Astrocyte of the cerebellum (primary cell): ENCODE results near the gene TSPAN2.

Experiments used
- DNase-seq: peaks from one replicate; pipeline ENCODE4 v3.0.0-alpha.2; 2011; ENCODE audit warnings: low read depth
- H3K4me3 ChIP-seq: 2 replicates; pipeline ENCODE4 v1.5.1; 2011; ENCODE audit warnings: mild to moderate bottlenecking, low read depth, low read length, moderate library complexity
- in situ Hi-C: cut with HindIII; loops from 2 replicates; pipeline ENCODE4 v1.10.0; 2017; ENCODE audit warnings: low sequenced_read_pairs
- TF ChIP-seq, protein P1 (sequence below): IDR thresholded peaks from 2 replicates; pipeline ENCODE4 v1.5.1; 2012; ENCODE audit warnings: low read length, low read depth, moderate library complexity, mild to moderate bottlenecking; ENCODE audit errors: missing control alignments

The TSPAN2 gene

DNA sequence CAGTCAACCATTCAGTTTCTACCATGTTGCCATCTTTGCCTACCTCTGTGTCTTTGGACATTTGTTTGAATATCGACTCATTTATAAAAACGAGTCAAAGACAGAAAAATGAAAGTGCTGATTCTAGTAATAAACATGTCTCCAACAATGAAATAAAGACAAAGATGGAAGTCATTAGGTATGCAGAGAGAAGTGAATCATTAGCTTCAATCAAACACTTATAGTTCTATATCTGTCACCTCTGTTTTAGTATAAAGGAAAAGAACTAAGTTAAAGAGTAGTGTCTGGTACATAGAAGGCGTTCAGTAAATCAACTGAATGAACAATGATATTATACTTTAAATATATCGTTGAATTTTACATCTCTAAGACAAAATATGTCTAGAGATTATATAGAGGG is 1.7 kb upstream of the TSPAN2 start:
- no peak overlapping the region for H3K4me3 ChIP-seq
- TF ChIP-seq, protein P1, sequence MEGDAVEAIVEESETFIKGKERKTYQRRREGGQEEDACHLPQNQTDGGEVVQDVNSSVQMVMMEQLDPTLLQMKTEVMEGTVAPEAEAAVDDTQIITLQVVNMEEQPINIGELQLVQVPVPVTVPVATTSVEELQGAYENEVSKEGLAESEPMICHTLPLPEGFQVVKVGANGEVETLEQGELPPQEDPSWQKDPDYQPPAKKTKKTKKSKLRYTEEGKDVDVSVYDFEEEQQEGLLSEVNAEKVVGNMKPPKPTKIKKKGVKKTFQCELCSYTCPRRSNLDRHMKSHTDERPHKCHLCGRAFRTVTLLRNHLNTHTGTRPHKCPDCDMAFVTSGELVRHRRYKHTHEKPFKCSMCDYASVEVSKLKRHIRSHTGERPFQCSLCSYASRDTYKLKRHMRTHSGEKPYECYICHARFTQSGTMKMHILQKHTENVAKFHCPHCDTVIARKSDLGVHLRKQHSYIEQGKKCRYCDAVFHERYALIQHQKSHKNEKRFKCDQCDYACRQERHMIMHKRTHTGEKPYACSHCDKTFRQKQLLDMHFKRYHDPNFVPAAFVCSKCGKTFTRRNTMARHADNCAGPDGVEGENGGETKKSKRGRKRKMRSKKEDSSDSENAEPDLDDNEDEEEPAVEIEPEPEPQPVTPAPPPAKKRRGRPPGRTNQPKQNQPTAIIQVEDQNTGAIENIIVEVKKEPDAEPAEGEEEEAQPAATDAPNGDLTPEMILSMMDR, result no peak
- DNase-seq, result no peak
- in situ Hi-C loops, result no loop called here

DNA sequence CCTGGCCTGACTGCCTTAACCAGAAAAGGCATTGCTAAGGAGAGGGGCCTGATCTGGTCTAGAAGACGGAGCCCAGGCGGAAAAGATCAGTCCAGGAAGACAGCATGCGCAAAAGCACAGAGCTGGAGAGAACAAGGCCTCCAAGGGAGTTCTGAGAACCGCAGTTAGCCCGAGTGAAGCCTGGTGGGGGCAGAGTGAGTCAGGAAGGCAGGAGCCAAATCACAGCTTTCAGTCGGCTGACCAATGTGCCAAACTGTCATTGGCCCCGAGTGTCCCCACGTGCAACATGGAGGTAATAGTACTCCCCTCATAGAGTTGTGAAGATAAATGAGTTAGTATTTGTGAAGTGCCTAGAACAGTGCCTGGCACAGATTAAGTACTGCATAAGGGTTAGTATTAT is 1.2 kb upstream of the TSPAN2 start:
- DNase-seq, result no peak
- in situ Hi-C loops, result no loop called here

DNA sequence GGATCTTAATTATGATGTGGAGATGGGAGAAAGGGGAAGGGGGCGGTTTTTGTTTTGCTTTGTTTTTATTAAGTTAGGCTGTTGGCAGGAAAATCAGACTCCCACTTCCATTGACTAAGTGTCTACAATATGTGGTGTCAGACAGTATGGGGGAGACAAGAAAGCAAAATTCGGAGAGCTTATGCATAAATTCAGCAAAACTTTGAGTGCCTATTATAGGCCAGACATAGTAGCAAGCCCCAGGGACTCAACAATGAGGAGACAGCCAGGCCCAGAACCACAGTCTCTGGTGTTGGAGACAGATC is 835 bp upstream of the TSPAN2 start:
- no peak for DNase-seq
- TF ChIP-seq, protein P1, result no peak
- in situ Hi-C loops, result no loop called here
- peak overlapping the region; percentile 56 for H3K4me3 ChIP-seq

More for the DNA sequence above, 1.2 kb upstream of the TSPAN2 start:
- TF ChIP-seq, protein P1, result no peak
- no peak overlapping the region for H3K4me3 ChIP-seq

DNA sequence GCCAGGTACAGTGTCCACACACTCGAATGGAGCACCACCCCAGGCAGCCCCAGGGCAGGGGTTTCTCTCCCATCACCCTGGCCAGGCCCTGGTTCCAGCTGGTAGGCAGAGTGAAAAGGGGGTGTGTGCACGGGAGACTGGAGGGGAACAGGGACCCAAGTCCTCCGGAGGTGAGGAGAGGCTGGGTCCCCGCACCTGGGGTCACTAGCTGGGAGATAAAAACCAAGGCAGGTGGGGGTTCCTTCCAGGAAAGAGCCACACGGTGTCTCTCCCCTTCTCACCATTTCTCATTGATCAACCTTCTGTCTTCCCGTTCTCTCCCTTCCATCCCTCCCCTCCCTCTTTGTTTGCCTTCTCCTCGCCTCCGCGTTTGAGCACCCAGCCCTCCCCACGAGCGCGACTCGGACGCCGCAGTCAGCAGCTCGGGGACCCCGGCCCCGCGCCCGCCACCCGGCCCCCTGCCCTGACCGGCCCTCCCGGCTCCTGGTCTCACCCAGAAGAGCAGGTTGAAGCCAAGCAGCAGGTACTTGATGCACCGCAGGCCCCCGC is 358 bp downstream of the TSPAN2 start:
- in situ Hi-C loops, result no loop called here

DNA sequence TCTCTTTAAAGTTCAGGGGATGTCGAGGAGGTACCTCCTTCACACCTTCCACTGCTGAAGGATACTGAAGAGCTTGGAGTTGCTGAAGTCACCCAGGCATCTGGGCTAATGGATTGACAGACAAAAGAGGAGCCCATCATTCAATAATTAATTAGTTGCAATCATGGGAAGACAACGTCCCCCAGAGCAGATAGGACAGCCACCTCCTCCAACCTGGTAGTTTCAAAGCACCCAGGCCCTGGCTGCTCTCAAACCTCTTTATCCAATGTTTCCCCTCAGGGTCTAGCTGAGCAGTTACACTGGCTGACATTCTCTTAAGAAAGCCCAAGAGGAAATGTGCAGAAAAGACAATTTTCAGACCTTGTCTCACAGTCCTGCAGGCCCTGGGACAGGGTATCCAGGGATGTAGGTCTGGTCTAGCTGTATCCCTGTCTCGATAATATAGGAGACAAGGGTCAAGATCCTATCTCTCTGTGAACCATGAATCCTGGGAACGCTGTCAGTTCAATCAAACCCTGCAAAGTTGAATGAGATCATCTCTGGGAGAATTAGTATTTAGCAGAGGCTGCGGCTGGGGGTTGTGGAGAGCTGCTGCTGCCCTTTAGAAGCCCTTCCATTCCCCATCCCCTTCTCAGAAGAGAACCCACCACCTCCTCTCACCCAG is 1.1 kb downstream of the TSPAN2 start:
- TF ChIP-seq, protein P1, result no peak
- DNase-seq, result no peak
- H3K4me3 ChIP-seq, result peak overlapping the region; percentile 56
- in situ Hi-C loops, result no loop called here

More for the DNA sequence above, 358 bp downstream of the TSPAN2 start:
- DNase-seq, result no peak
- TF ChIP-seq, protein P1, result no peak
- peak overlapping the region; percentile 56 for H3K4me3 ChIP-seq

DNA sequence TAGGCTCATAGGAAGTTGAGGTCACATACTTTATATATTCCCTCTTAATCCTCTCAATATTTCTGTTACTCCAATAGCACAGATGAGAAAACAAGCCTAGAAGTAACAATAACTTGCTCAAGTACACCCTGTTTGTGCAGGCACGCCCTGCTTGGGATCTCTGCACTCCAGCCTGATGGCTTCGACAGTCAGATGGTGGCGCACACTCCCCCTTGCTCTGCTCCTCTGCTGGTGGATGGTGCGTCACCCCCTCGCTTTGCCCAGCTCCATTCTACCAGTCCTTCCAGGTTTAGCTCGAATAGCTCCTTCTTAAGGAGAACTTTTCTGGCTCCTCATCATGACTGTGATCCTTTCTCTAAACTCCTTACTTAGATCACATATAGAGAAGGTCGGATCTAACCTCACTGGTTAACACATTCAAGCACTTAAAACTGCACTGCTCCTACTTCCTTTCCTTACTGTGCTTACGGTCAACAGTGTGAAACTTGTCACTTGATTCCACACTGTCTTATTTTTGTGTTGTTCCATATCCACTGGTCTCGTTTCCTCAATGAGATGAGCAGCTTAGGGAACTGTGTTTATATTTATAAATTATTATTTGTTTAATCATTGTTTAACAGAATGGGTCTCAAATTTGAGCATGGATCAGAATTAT is 3.0 kb downstream of the TSPAN2 start:
- TF ChIP-seq, protein P1, result no peak
- no peak for DNase-seq
- no peak overlapping the region for H3K4me3 ChIP-seq
- in situ Hi-C loops, result no loop called here
